OCI-LY7 (cell line): ENCODE results near the gene PPIP5K2. TPM values are rescaled to one million over a fixed set of nuclear protein-coding genes. Genes with fewer than 3 reads are reported as not detected.

Experiments used
- BruUV-seq: library from RNA; stranded (reverse); fragments of 400-500 nt; replicated peaks from 2 replicates; lab custom pipeline; 2021; lab: Mats Ljungman, UMichigan
- CTCF ChIA-PET: fragments of 300-600 bp; sonication (Branson Sonifier 250); formaldehyde crosslinking; loops from one replicate; lab custom pipeline; 2022; ENCODE audit warnings: antibody characterized with exemption; ENCODE audit not compliant: unreplicated experiment; lab: Charles Lee
- POLR2A ChIA-PET: fragments of 300-600 bp; sonication (Branson Sonifier 250); formaldehyde crosslinking; loops from one replicate; lab custom pipeline; 2022; ENCODE audit warnings: antibody characterized with exemption; lab: Charles Lee
- DNase-seq: peaks from one replicate; pipeline ENCODE4 v3.0.0-alpha.2; 2015; ENCODE audit warnings: low spot score
- H2AFZ ChIP-seq: fragments of 200-600 bp; sonication (generic), shearing (Covaris generic); 2 replicates; pipeline ENCODE4 v1.6.1; 2014; ENCODE audit warnings: mild to moderate bottlenecking, antibody characterized with exemption, low read length, moderate library complexity
- H3K27ac ChIP-seq: fragments of 200-600 bp; sonication (generic); 2 replicates; pipeline ENCODE4 v1.5.1; 2014; ENCODE audit warnings: mixed run types, low read depth, mild to moderate bottlenecking, moderate library complexity, low read length, inconsistent platforms; ENCODE audit not compliant: poor library complexity, severe bottlenecking
- H3K36me3 ChIP-seq: fragments of 200-600 bp; sonication (generic); 2 replicates; pipeline ENCODE4 v1.6.1; 2014; ENCODE audit warnings: mild to moderate bottlenecking, antibody characterized with exemption, low read length, moderate library complexity, mixed read lengths; ENCODE audit not compliant: insufficient read depth
- H3K4me1 ChIP-seq: fragments of 200-600 bp; sonication (generic); 2 replicates; pipeline ENCODE4 v1.5.1; 2014; ENCODE audit warnings: mild to moderate bottlenecking, low read length; ENCODE audit not compliant: insufficient read depth, poor library complexity, severe bottlenecking
- H3K4me2 ChIP-seq: fragments of 200-600 bp; sonication (generic); 2 replicates; pipeline ENCODE4 v1.6.1; 2014; ENCODE audit warnings: mild to moderate bottlenecking, low read length
- H3K4me3 ChIP-seq: fragments of 200-600 bp; sonication (generic); 2 replicates; pipeline ENCODE4 v1.5.1; 2014; ENCODE audit warnings: mild to moderate bottlenecking, low read depth, low read length; ENCODE audit not compliant: poor library complexity, severe bottlenecking
- H3K79me2 ChIP-seq: fragments of 200-600 bp; sonication (generic); 2 replicates; pipeline ENCODE4 v1.6.1; 2016; ENCODE audit warnings: low read depth, mild to moderate bottlenecking, low read length, moderate library complexity, mixed read lengths; ENCODE audit not compliant: insufficient read depth
- H3K9me2 ChIP-seq: fragments of 200-600 bp; sonication (generic); 2 replicates; pipeline ENCODE4 v1.6.1; 2016; ENCODE audit warnings: mild to moderate bottlenecking, low read length, mixed read lengths; ENCODE audit not compliant: insufficient read depth
- H3K9me3 ChIP-seq: fragments of 200-600 bp; sonication (generic); 2 replicates; pipeline ENCODE4 v1.6.1; 2014; ENCODE audit warnings: mild to moderate bottlenecking, mixed run types, low read length, mixed read lengths
- H4K20me1 ChIP-seq: fragments of 200-600 bp; sonication (generic); 2 replicates; pipeline ENCODE4 v1.6.1; 2014; ENCODE audit warnings: mild to moderate bottlenecking, antibody characterized with exemption, low read length, moderate library complexity, mixed read lengths; ENCODE audit not compliant: insufficient read depth
- EZH2phosphoT487 ChIP-seq: fragments of 200-600 bp; sonication (generic); IDR thresholded peaks from 2 replicates; pipeline ENCODE4 v1.6.1; 2018; ENCODE audit warnings: low read depth, borderline replicate concordance, mild to moderate bottlenecking, mixed run types, antibody characterized with exemption, low read length, moderate library complexity, mixed read lengths
- intact Hi-C: fragments of 100-400 bp; cut with micrococcal nuclease; formaldehyde crosslinking; loops from one replicate; pipeline ENCODE4 v1.10.0; 2022; ENCODE audit not compliant: unreplicated experiment
- total RNA-seq, 2 experiments: library from RNA; depleted of rRNA in 1 of 2; stranded (reverse); fragments of >200 nt in 1 of 2; shearing (Covaris generic) in 1 of 2; gene quantifications; 2 replicates each; pipeline ENCODE4 v1.2.3, GENCODE V29; 2014 to 2022
- TF ChIP-seq, protein P1 (sequence below): fragments of 200-600 bp; sonication (generic); conservative IDR thresholded peaks from 2 replicates; pipeline ENCODE4 v1.5.1; 2014; ENCODE audit warnings: mild to moderate bottlenecking, antibody characterized with exemption, low read length, moderate library complexity, mixed read lengths

The PPIP5K2 gene
- total RNA-seq, 2 experiments from 2014 or later, result 45.5 to 80.0 TPM

DNA sequence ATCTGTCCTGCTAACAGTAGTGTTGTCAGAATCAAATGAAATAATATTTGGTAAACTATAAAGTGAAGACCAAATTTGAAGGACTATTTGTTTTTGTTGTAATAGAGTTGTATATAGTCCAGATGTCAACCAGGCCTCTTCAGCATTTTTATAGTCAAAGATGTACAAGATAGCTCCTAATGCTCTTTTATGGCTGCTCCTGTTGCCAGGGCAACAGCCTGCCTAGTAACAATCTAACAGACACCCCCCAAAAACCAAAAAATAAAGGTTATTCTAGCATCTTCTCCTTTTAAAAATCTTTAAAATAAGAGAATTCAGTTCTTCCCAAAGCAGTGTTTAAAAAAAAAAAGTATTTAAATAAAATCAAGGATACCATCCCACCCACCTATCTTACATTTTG, 89.0 kb downstream of the PPIP5K2 start:
- no TSS peak for BruUV-seq
- Histone ChIP-seq H3K36me3 (peaks cover 10% of the 10 kb centered on the region), H3K27ac (no peak overlapping the region), H3K9me3 (no peaks in the 10 kb centered on the region), H3K4me3 (no peak overlapping the region), H3K4me1 (no peaks in the 10 kb centered on the region), H3K4me2 (no peak overlapping the region), H2AFZ (no peak overlapping the region), H3K9me2 (no peaks in the 10 kb centered on the region), H3K79me2 (no peaks in the 10 kb centered on the region), H4K20me1 (no peaks in the 10 kb centered on the region)
- no peak for DNase-seq
- CTCF ChIA-PET, result no interaction called here
- intact Hi-C loops, result no loop called here
- no peak for TF ChIP-seq EZH2phosphoT487
- TF ChIP-seq, protein P1, sequence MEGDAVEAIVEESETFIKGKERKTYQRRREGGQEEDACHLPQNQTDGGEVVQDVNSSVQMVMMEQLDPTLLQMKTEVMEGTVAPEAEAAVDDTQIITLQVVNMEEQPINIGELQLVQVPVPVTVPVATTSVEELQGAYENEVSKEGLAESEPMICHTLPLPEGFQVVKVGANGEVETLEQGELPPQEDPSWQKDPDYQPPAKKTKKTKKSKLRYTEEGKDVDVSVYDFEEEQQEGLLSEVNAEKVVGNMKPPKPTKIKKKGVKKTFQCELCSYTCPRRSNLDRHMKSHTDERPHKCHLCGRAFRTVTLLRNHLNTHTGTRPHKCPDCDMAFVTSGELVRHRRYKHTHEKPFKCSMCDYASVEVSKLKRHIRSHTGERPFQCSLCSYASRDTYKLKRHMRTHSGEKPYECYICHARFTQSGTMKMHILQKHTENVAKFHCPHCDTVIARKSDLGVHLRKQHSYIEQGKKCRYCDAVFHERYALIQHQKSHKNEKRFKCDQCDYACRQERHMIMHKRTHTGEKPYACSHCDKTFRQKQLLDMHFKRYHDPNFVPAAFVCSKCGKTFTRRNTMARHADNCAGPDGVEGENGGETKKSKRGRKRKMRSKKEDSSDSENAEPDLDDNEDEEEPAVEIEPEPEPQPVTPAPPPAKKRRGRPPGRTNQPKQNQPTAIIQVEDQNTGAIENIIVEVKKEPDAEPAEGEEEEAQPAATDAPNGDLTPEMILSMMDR, result no peak
- POLR2A ChIA-PET, result interaction anchor here (0.7 kb wide), 1 partner anchor 37 kb away, joined by 3 read pairs; no protein-coding TSS in a partner anchor

- Histone ChIP-seq H4K20me1 (no peaks in the 10 kb centered on the region), H3K4me1 (no peaks in the 10 kb centered on the region), H3K4me3 (no peak overlapping the region), H3K9me3 (no peaks in the 10 kb centered on the region), H3K36me3 (peaks cover 6% of the 10 kb centered on the region; the same call in 1 of the 2 replicates), H3K27ac (no peak overlapping the region), H3K79me2 (no peaks in the 10 kb centered on the region), H3K9me2 (no peaks in the 10 kb centered on the region), H3K4me2 (no peak overlapping the region), H2AFZ (no peak overlapping the region)
- BruUV-seq, result no TSS peak
- intact Hi-C loops, result no loop called here
- CTCF ChIA-PET, result no interaction called here
- POLR2A ChIA-PET, result interaction anchor here (0.6 to 1.5 kb wide), 2 partner anchors 8 to 52 kb away, joined by 4 read pairs; no protein-coding TSS in a partner anchor
- DNase-seq, result no peak
- TF ChIP-seq, protein P1, result no peak
- TF ChIP-seq EZH2phosphoT487, result no peak
These were observed 90.9 kb downstream of the PPIP5K2 start for GRCh38 chr5:103210952-103211351.
